Brain pericyte (primary cell): Measurements from ENCODE around the gene SIRPG.

Source experiments
- DNase-seq: peaks from one replicate; pipeline ENCODE4 v3.0.0-alpha.2; 2012; ENCODE audit warnings: low read depth, low spot score

Gene SIRPG

GRCh38 chr20:1595333-1595732 is 62.2 kb downstream of the SIRPG start:
- no peak for DNase-seq

GRCh38 chr20:1588533-1589460 is 68.8 kb downstream of the SIRPG start:
- no peak for DNase-seq

GRCh38 chr20:1587781-1588532 is 69.6 kb downstream of the SIRPG start:
- no peak for DNase-seq

- no peak for DNase-seq
Measured at GRCh38 chr20:1579488-1579887, 78.1 kb downstream of the SIRPG start.
